Activated CD4-positive, alpha-beta T cell treated with anti-CD3 and anti-CD28 coated beads for 48 hours (primary cell): ENCODE results near the gene GABRG3.
"Not testable (repeated sequence)": the region's sequence is repeated elsewhere in the genome, so short reads cannot be mapped to it uniquely, and the experiment has no call there.

Source experiments
- DNase-seq: peaks from one replicate; pipeline ENCODE4 v3.0.0-alpha.2; 2020

The GABRG3 gene

GRCh38 chr15:27004226-27004625 is 33.2 kb downstream of the GABRG3 start:
- not testable (repeated sequence) for DNase-seq

DNA sequence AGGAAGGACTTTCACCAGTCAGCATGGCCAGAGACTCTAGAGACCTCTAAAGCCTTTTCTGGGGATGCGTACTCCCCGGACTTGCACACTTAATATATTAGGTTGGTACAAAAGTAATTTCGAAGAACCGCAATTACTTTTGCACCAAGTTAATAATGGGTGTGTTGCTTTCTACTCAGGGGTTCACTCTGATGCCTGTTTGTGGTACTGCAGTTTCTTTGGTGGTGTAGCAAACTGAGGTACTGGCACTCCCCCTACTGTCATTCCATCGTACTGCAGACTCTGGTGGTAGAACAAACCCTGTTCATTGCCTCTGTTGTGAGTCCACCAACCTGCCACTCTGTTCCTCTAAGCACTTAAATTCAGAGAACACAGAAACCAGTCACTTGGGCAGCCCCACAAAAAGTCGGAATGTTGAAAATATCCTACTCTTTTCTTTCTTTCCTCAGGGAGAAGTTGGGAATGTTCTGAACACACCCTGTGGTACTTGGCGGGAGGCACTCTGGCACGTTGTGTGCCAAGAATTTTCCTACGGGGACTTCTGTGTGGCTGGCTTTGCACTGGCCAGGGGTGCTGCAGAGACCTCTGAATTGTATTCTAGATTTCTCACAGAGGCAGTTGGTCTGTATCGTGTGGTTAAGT is 46.3 kb downstream of the GABRG3 start:
- peak; percentile 62 for DNase-seq

- no peak for DNase-seq
Measured at GRCh38 chr15:27019687-27020086, 48.7 kb downstream of the GABRG3 start.

- DNase-seq = no peak
Measured at GRCh38 chr15:27025481-27025966, 54.5 kb downstream of the GABRG3 start.

DNA sequence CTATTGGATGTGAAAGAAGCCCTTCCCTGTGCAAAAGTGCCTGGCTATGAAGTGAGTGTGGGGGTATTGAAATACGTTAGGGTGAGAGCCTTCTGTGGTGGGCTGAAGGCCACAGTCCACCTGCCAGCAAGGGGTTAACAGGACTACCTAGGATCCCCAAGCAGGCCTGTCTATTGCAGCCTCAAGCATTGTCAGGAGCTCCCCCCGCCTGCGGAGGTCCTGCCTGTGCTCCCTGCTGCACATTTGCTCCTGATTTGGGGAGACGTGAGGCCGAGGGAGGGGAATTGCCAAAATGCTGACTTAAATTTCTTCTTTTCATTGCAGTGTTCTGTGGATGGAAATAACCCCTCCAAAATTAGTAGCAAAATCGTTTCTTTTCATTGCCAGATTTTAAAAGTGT is 56.2 kb downstream of the GABRG3 start:
- no peak for DNase-seq

GRCh38 chr15:27028858-27029477 is 58.0 kb downstream of the GABRG3 start:
- DNase-seq = no peak

DNA sequence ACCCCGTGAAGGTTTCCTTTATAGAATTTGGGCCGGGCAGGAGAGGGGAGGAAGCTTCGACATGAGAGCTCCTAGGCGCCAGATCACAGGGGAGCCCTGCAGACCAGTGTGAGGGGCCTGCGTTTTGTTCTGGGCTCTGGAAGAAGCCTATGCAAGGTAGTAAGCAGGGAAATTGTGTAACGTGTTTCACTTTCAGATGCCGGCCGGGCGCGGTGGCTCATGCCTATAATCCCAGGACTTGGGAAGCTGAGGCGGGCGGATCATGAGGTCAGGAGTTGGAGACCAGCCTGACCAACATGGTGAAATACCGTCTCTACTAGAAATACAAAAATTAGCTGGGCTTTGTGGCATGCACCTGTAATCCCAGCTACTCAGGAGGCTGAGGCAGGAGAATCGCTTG is 65.2 kb downstream of the GABRG3 start:
- DNase-seq = no peak

- DNase-seq = no peak
Measured at GRCh38 chr15:27037501-27037900, 66.5 kb downstream of the GABRG3 start.

DNA sequence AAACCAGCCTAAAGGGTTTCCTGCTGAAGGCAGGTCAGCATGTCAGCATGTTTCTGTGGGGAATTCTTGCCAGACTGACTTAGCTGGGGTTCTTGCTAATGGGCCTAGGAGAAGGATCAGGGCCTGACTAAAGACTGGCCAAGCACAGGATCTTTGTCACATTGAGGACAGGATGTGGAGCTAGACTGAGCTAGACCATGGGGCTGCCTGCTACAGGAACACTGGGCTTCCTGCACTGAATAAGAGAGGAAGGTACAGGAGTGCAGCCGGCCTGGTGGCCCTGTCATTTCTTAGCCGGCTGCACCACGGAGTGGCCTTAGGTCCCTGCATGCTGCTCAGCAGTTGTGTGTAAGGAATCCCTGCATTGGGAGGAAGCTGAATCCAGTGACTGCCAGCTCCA is 68.2 kb downstream of the GABRG3 start:
- no peak for DNase-seq

- no peak for DNase-seq
Measured at GRCh38 chr15:27042230-27042629, 71.2 kb downstream of the GABRG3 start.

DNA sequence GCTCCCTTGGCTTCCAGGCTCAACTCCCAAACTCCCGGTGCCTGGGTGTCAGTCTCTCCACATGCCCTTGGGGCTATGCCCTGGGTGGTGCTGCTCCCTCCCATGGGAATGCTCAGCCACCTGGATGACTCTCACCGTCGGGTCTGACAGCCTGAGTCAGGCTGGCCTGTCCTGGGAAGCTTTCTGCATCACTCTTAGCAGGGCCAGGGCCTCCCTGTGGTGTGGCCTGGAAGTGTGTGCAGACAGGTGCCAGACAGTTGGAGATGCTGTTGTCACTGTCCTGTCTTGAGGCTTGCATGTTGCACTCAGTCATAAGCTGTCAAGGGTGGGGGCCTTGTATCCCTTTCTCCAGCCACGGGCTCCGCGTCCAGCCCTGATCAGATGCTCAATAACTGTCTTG is 71.7 kb downstream of the GABRG3 start:
- no peak for DNase-seq

- DNase-seq = no peak
Measured at GRCh38 chr15:27043770-27044169, 72.8 kb downstream of the GABRG3 start.

- no peak for DNase-seq
Measured at GRCh38 chr15:27045796-27046195, 74.8 kb downstream of the GABRG3 start.

DNA sequence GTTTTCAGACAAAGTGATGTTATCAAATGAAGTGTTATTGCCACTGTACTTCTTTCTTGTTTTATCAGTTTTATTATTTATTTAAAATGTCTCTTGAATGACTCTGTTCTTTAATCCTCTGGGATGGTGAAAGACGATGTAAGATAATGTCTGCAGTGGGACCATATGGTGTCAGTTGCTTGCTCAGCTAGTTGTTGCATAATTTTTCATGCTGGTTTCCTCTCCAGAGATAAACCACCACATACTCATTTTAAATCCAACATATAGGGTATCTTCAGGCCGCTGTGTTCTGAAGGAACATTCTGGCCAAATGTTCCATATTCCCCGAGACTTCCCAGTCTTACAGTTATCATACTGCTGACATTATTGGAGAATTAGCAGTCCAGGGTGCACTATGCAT is 75.9 kb downstream of the GABRG3 start:
- DNase-seq = no peak

GRCh38 chr15:27050163-27050562 is 79.2 kb downstream of the GABRG3 start:
- no peak for DNase-seq

DNA sequence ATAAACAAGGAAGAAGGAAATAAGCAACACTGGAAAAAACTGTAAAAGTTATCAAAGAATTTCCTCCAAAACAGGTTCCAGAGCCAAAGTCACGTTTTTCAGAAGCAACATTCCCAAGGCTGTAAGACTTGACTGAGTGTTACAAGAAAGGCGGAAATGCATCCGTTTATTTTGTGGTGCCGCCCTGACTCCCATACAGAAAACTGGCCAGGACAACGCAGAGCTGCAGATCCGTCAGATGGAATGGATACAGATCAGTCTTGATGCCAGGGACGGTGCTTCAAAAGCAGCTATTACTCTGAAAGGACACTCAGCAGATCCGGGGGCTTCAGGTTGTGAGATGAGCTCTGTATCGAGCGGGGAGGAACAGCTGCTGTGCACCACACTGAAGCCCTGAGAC is 83.4 kb downstream of the GABRG3 start:
- DNase-seq = no peak

DNA sequence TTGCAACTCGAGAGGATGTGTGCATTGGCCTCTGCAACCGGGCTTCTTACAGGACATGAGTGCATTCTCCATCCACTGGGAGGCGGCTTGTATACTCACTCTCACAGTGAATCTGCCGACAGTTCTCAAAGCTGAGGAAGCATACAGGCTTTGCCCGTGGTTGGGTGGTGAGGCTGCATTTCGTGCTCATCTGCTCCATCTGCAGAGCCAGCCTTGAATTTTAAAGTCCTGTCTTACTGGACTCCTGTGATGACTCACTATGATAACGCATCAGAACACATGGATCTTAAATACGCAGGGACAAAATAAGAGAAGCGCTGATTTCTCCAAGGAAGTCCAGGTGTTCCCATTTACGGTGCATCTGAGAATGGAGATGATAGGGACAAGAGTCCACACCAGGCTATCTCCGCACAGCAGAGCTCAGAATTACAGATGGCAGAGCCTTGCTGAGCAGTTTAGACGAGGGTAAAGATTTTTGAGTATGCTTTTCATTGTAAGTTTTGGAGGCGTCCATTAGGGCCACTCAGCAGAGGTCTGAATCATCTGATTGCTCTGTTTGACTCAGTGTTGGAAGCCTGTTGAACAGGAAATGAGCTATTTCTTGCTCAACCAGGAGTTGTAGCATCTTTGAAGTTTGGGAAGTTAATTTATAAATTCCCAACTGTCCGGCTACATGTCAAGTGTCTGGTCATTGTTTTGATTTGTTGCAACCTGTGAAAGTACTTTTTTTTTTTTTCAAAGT is 87.1 kb downstream of the GABRG3 start:
- no peak for DNase-seq

- no peak for DNase-seq
Measured at GRCh38 chr15:27058939-27059338, 88.0 kb downstream of the GABRG3 start.

- DNase-seq = peak; percentile 47
Measured at GRCh38 chr15:27059610-27060202, 88.7 kb downstream of the GABRG3 start.

GRCh38 chr15:27061739-27062138 is 90.8 kb downstream of the GABRG3 start:
- DNase-seq = no peak

DNA sequence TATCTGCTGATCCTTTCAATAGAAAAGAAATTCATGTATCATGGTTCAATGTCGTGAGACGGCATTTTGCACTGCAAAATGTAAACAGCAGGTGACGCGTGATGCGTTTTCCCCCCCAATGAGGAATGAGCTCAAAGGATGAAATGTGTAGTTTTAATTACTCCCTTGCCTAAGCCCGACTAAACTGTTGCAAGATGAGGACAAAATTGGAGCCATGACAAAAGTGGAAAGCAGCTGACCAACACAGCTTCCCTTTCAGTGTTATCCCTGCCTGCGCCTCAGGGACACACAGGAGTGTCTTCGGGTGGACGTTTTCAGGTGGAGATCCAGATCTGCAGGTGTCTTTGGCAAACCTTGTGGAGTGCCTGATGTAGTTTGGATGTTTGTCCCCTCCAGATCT is 92.0 kb downstream of the GABRG3 start:
- DNase-seq = no peak

DNA sequence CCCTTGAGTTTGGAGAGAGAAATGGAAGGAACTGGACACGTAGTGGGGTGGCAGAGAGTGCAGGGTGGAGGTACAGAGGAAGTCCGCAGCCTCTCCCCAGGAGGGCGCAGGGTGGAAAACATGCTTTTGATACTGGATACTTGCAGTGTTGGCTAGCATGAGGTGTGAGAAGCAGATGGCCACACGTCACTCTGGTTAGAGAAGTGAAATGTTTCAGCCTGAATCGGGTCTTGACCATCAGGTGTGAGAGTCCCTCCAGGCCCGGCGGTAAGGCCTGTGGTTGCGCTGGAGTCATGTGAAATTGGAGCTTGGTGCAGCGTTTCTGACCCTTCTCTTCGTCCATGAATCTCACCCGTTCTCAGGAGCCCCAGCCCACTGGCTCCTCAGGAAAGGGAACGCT is 93.1 kb downstream of the GABRG3 start:
- no peak for DNase-seq

DNA sequence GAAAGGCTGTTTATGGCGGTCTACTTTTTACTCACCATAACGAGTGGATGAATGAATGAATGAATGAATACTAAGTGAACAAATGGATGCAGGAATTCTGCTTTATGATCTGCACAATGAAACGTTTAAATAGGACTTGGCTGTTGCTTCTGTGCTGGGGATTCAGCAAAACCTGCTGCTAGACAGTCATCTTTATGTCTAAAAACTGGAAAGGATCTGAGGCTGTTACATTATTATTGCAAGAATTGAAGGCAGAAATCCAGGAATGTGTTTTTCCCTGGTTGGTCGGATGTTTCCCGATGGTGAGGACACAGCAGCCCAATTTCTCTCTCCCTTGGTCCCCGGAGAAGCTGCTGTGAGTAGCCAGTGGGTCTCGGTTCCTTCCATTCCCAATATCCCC is 94.2 kb downstream of the GABRG3 start:
- no peak for DNase-seq

DNA sequence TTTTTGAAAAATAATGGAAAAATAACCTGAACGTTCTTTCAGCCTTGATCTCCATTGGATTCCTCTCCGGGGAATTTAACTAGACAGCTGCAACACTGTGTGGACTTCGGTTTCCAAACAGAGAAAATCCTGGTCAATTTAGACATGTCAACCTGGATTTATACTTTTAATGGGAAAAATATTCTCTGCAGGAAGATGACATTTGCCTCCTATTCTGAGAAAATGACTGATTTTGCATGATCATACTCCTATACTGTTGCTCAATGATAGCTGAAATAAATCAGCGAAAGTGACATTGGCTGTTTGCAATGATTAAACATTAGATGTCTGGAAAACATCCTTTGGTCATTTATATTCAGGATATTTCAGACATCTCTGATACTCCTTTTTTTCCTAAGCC is 94.8 kb downstream of the GABRG3 start:
- no peak for DNase-seq
